ENCODE data around the gene SCLY. TPM values are rescaled to one million over a fixed set of nuclear protein-coding genes. Genes with fewer than 3 reads are reported as not detected.

Gene SCLY
- total and polyA plus RNA-seq, 2 of the 8 experiments (the other 6 are each of a cell fraction or from before 2014, with no cell fraction given), result 79.0 to 79.5 TPM

DNA sequence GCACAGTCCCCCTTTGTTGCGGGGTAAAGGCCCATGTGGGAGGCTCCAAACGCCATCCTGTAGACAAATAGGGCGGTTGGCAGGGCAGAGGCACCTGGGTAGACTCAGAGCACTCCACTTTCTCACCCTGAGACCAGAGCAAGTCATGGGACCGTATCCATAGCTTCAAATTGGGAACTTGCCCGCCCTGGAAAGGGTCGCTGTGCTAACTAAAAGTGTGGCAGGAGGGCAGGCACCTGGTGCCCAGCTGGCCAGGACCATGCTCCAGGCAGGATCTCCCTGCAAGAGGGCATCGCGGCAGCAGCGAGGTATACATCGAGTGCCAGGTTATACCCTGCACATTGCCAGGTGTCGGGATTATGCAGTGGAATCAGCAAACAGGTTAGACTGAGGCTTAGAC lies 20.8 kb upstream of the SCLY start:
- POLR2A ChIA-PET (ENCODE audit: partially characterized antibody), result interaction anchor here (1.0 kb wide), 1 partner anchor 21 kb away, joined by 3 read pairs; the partner anchor contains the start of gene SCLY

More for the DNA sequence above, 20.8 kb upstream of the SCLY start:
- Histone ChIP-seq H3K79me2 (ENCODE audit: control insufficient read depth in 1 of 2, insufficient read depth in 2 of 2, low read length in 2 of 2) (no peaks in the 10 kb centered on the region), H3K4me2 (ENCODE audit: insufficient read depth in 1 of 2, low read depth in 2 of 2, low read length in 2 of 2) (no peak overlapping the region), H3K36me3 (ENCODE audit: control insufficient read depth in 2 of 4, insufficient read depth in 4 of 4, low read length in 3 of 4) (peaks cover 0 to 15% (median 3%) of the 10 kb centered on the region in 4 experiments; a peak in 5 of 8 replicates), H3K14ac (ENCODE audit: insufficient read length) (no peak overlapping the region), H2BK5ac (ENCODE audit: low read depth, low read length) (no peak overlapping the region), H2BK120ac (replicated peaks; ENCODE audit: low read depth, low read length) (no peak overlapping the region), H3K9me3 (ENCODE audit: insufficient read depth in 2 of 2, low read depth in 1 of 2, low read length in 1 of 2) (no peaks in the 10 kb centered on the region), H4K91ac (replicated peaks; ENCODE audit: insufficient read length, low read length) (no peak overlapping the region), H2BK20ac (ENCODE audit: low read length) (no peak overlapping the region), H3K4me3 (ENCODE audit: extremely low read depth in 1 of 4, insufficient read depth in 2 of 4, low read depth in 3 of 4, low read length in 4 of 4) (no peak overlapping the region), H3K27me3 (replicated peaks in 1 of 4; ENCODE audit: control insufficient read depth in 3 of 4, extremely low read depth in 1 of 4, insufficient read depth in 3 of 4, low read length in 3 of 4) (no peaks in the 10 kb centered on the region), H2AFZ (ENCODE audit: low read length) (no peak overlapping the region), H4K8ac (ENCODE audit: extremely low read depth, insufficient read depth, low read length) (no peak overlapping the region), H2BK15ac (ENCODE audit: low read length) (no peak overlapping the region), H3K9ac (replicated peaks in 1 of 4; ENCODE audit: extremely low read depth in 1 of 4, low read depth in 3 of 4, low read length in 3 of 4) (no peak overlapping the region), H3K18ac (ENCODE audit: extremely low read depth, low read length) (no peak overlapping the region), H3K4me1 (replicated peaks in 1 of 4; ENCODE audit: control insufficient read depth in 3 of 4, insufficient read depth in 4 of 4, low read length in 3 of 4) (no peaks in the 10 kb centered on the region), H3K23ac (ENCODE audit: insufficient read length) (no peak overlapping the region), H3K4ac (replicated peaks; ENCODE audit: insufficient read length, low read depth, low read length) (no peak overlapping the region), H3K23me2 (ENCODE audit: low read depth, low read length) (no peaks in the 10 kb centered on the region), H4K5ac (ENCODE audit: insufficient read length, low read depth, low read length) (no peak overlapping the region), H3K56ac (replicated peaks; ENCODE audit: insufficient read length, low read depth, low read length) (no peak overlapping the region), H3K79me1 (ENCODE audit: low read depth, low read length) (peaks cover 4% of the 10 kb centered on the region; the same call in 1 of the 2 replicates), H4K20me1 (replicated peaks in 1 of 2; ENCODE audit: control insufficient read depth in 1 of 2, insufficient read depth in 2 of 2, low read length in 2 of 2) (no peaks in the 10 kb centered on the region), H3K27ac (ENCODE audit: low read depth, low read length) (no peak overlapping the region), H2BK12ac (ENCODE audit: low read depth, low read length) (no peak overlapping the region), H2AK5ac (ENCODE audit: low read depth, low read length) (no peak overlapping the region)
- FAIRE-seq (no peak), DNase-seq (ENCODE audit: low read depth in 1 of 2, low spot score in 2 of 2) (no peak)
- CTCF ChIA-PET (ENCODE audit: partially characterized antibody), result no interaction called here
- WGBS, 2 experiments (ENCODE audit: extremely low coverage in 1 of 2, insufficient coverage in 1 of 2, insufficient read length in 1 of 2, insufficient replicate concordance in 2 of 2, low coverage in 1 of 2, low lambda C conversion rate in 2 of 2, missing lambda C conversion rate in 1 of 2), result 88% methylated on average over 11 of the region's 11 CpGs; no CpG with 5 or more reads in 1 of the 2 experiments
- no peak for TF ChIP-seq SIN3A (conservative IDR thresholded peaks at IDR 0.05 in 1 of 2, IDR thresholded peaks at IDR 0.05 in 1 of 2; ENCODE audit: low read depth in 1 of 2, low read length in 2 of 2)
- TF ChIP-seq POU5F1 (IDR thresholded peaks at IDR 0.05; ENCODE audit: low read depth, low read length), result no peak
- no peak for TF ChIP-seq YY1 (IDR thresholded peaks at IDR 0.05; ENCODE audit: low read depth, low read length)
- TF ChIP-seq TBP (IDR thresholded peaks at IDR 0.05; ENCODE audit: low read depth, low read length), result no peak
- TF ChIP-seq SIRT6 (IDR thresholded peaks at IDR 0.05; ENCODE audit: low read length), result no peak
- TF ChIP-seq GTF2F1 (IDR thresholded peaks at IDR 0.05; ENCODE audit: borderline replicate concordance, low read depth, low read length), result no peak
- TF ChIP-seq NRF1 (IDR thresholded peaks at IDR 0.05; ENCODE audit: low read depth, low read length), result no peak
